Hepatocyte (in vitro differentiated cells): ENCODE results near the gene NACA2.

Experiments used
- CTCF ChIP-seq: fragments of 200-600 bp; sonication (generic); IDR thresholded peaks from 2 replicates; pipeline ENCODE4 v1.5.1; 2016; ENCODE audit warnings: antibody characterized with exemption, mild to moderate bottlenecking; ENCODE audit not compliant: poor library complexity
- EZH2 ChIP-seq: fragments of 200-600 bp; sonication (generic); IDR thresholded peaks from 2 replicates; pipeline ENCODE4 v1.6.1; 2016; ENCODE audit warnings: antibody characterized with exemption, mild to moderate bottlenecking, borderline replicate concordance

GRCh38 chr17:61565213-61565612 is 25.8 kb downstream of the NACA2 start:
- TF ChIP-seq CTCF (no peak), EZH2 (no peak)
